ENCODE results near the gene GPR107.

- TF ChIP-seq CTCF (IDR thresholded peaks at IDR 0.05), result no peak
- no peak for TF ChIP-seq ZFX (IDR thresholded peaks at IDR 0.05; ENCODE audit: borderline replicate concordance)
Measured at GRCh38 chr9:130173666-130173983, 119.9 kb downstream of the GPR107 start.
